IMR-90 (cell line): ENCODE data around the gene TLK2. TPM values are rescaled to one million over a fixed set of nuclear protein-coding genes. Genes with fewer than 3 reads are reported as not detected.

Experiments
- ATAC-seq: fragments of 200-7000 bp; cut with Tn5 transposase; 2 replicates; pipeline ENCODE4 v1.9.1; 2020; ENCODE audit warnings: low read depth, mild to moderate bottlenecking, moderate library complexity
- BruUV-seq: library from RNA; stranded (reverse); fragments of 400-500 nt; replicated peaks from 2 replicates; lab custom pipeline; 2021; lab: Mats Ljungman, UMichigan
- CTCF ChIA-PET: fragments of 300-600 bp; formaldehyde crosslinking; extraction: SDS; loops from one replicate; lab custom pipeline; 2021; ENCODE audit warnings: antibody characterized with exemption; lab: Yijun Ruan, JAX
- POLR2A ChIA-PET: fragments of 300-600 bp; sonication (Branson Sonifier 250); formaldehyde crosslinking; loops from one replicate; lab custom pipeline; 2022; ENCODE audit warnings: antibody characterized with exemption; ENCODE audit not compliant: unreplicated experiment; lab: Charles Lee
- DNase-seq: peaks from one replicate; pipeline ENCODE4 v3.0.0; 2013
- H2AFZ ChIP-seq: replicated peaks from 2 replicates; pipeline ENCODE3; 2013; ENCODE audit warnings: low read length, mild to moderate bottlenecking; ENCODE audit not compliant: poor library complexity
- H2AK5ac ChIP-seq: 2 replicates; pipeline ENCODE4 v1.6.1; 2013; ENCODE audit warnings: low read depth, low read length, inconsistent platforms
- H2AK9ac ChIP-seq: replicated peaks from 2 replicates; pipeline ENCODE3; 2013; ENCODE audit warnings: mild to moderate bottlenecking, low read depth, low read length, moderate library complexity; ENCODE audit not compliant: poor library complexity
- H2BK120ac ChIP-seq: 2 replicates; pipeline ENCODE4 v1.6.1; 2013; ENCODE audit warnings: low read depth, low read length, inconsistent platforms
- H2BK15ac ChIP-seq: 3 replicates; pipeline ENCODE4 v1.6.1; 2013; ENCODE audit warnings: low read depth, low read length, inconsistent platforms
- H2BK20ac ChIP-seq: 2 replicates; pipeline ENCODE4 v1.6.1; 2013; ENCODE audit warnings: low read depth, mild to moderate bottlenecking, inconsistent platforms, low read length, moderate library complexity
- H2BK5ac ChIP-seq: 2 replicates; pipeline ENCODE4 v1.6.1; 2013; ENCODE audit warnings: mild to moderate bottlenecking, low read depth, low read length, inconsistent platforms; ENCODE audit not compliant: poor library complexity, severe bottlenecking
- H3K14ac ChIP-seq: replicated peaks from 2 replicates; pipeline ENCODE4 v1.6.1; 2013; ENCODE audit warnings: low read depth, low read length, inconsistent platforms
- H3K18ac ChIP-seq: 2 replicates; pipeline ENCODE4 v1.6.1; 2013; ENCODE audit warnings: low read depth, low read length, control low read depth
- H3K23ac ChIP-seq: 2 replicates; pipeline ENCODE4 v1.6.1; 2013; ENCODE audit warnings: low read depth, low read length, inconsistent platforms
- H3K27ac ChIP-seq: 2 replicates; pipeline ENCODE4 v1.5.1; 2013; ENCODE audit warnings: mild to moderate bottlenecking, control low read depth, low read length; ENCODE audit not compliant: insufficient read depth
- H3K27me3 ChIP-seq: 2 replicates; pipeline ENCODE4 v1.6.1; 2013; ENCODE audit warnings: low read length; ENCODE audit not compliant: control insufficient read depth, insufficient read depth
- H3K36me3 ChIP-seq: 2 replicates; pipeline ENCODE4 v1.6.1; 2013; ENCODE audit warnings: low read length, mixed read lengths; ENCODE audit not compliant: control insufficient read depth, insufficient read depth
- H3K4ac ChIP-seq: 2 replicates; pipeline ENCODE4 v1.6.1; 2013; ENCODE audit warnings: low read depth, low read length, inconsistent platforms
- H3K4me1 ChIP-seq: 2 replicates; pipeline ENCODE4 v1.6.1; 2013; ENCODE audit warnings: low read length, mixed read lengths; ENCODE audit not compliant: control insufficient read depth, insufficient read depth
- H3K4me2 ChIP-seq: 2 replicates; pipeline ENCODE4 v1.6.1; 2013; ENCODE audit warnings: low read depth, mild to moderate bottlenecking, control low read depth, low read length, moderate library complexity
- H3K4me3 ChIP-seq: 2 replicates; pipeline ENCODE4 v1.5.1; 2013; ENCODE audit warnings: low read depth, mild to moderate bottlenecking, control low read depth, low read length, moderate library complexity; ENCODE audit not compliant: insufficient read depth
- H3K56ac ChIP-seq: 2 replicates; pipeline ENCODE4 v1.6.1; 2013; ENCODE audit warnings: low read length, inconsistent platforms; ENCODE audit not compliant: insufficient read depth; ENCODE audit errors: extremely low read depth
- H3K79me1 ChIP-seq, 2 experiments: 2 replicates each; pipeline ENCODE4 v1.6.1; 2013; ENCODE audit warnings: low read length in 2 of 2, inconsistent platforms in 1 of 2, low read depth in 1 of 2
- H3K9ac ChIP-seq: 2 replicates; pipeline ENCODE4 v1.6.1; 2013; ENCODE audit warnings: low read depth, low read length, control low read depth
- H3K9me1 ChIP-seq: 2 replicates; pipeline ENCODE4 v1.6.1; 2013; ENCODE audit warnings: low read length, inconsistent platforms; ENCODE audit not compliant: insufficient read depth
- H3K9me3 ChIP-seq: 2 replicates; pipeline ENCODE4 v1.6.1; 2013; ENCODE audit warnings: low read length; ENCODE audit not compliant: control insufficient read depth, insufficient read depth
- H4K20me1 ChIP-seq: 2 replicates; pipeline ENCODE4 v1.6.1; 2013; ENCODE audit warnings: low read length, inconsistent platforms; ENCODE audit not compliant: insufficient read depth
- H4K5ac ChIP-seq: 2 replicates; pipeline ENCODE4 v1.6.1; 2013; ENCODE audit warnings: mild to moderate bottlenecking, low read depth, low read length, control low read depth
- H4K8ac ChIP-seq, 2 experiments: 2 replicates each; pipeline ENCODE4 v1.6.1; 2013; ENCODE audit warnings: low read depth in 2 of 2, low read length in 2 of 2, control low read depth in 1 of 2, inconsistent platforms in 1 of 2
- H4K91ac ChIP-seq: 2 replicates; pipeline ENCODE4 v1.6.1; 2013; ENCODE audit warnings: low read depth, low read length, inconsistent platforms; ENCODE audit not compliant: insufficient read depth
- CEBPB ChIP-seq: IDR thresholded peaks from 2 replicates; pipeline ENCODE4 v1.6.1; 2012; ENCODE audit warnings: low read depth, low read length, improper control_type of control experiment
- CTCF ChIP-seq: conservative IDR thresholded peaks from 2 replicates; pipeline ENCODE4 v1.5.1; 2012; ENCODE audit warnings: mild to moderate bottlenecking, low read depth, low read length, improper control_type of control experiment
- MXI1 ChIP-seq: IDR thresholded peaks from 2 replicates; pipeline ENCODE4 v1.6.1; 2012; ENCODE audit warnings: low read depth, mild to moderate bottlenecking, low read length, moderate library complexity, borderline replicate concordance
- WGBS, 2 experiments: methylation state at CpG; one replicate each; pipeline versions ENCODE4 v1.1.5 to v1.1.7; 2013; ENCODE audit warnings: missing lambda C conversion rate in 2 of 2; ENCODE audit not compliant: insufficient read length in 1 of 2; ENCODE audit errors: extremely low coverage in 2 of 2; 5-methylcytosine and 5-hydroxymethylcytosine counted together
- dilution Hi-C: fragments of 300-500 bp; cut with HindIII; formaldehyde crosslinking; loops from one replicate; pipeline ENCODE4 v1.14.3; 2018; ENCODE audit warnings: low sequenced_read_pairs; ENCODE audit not compliant: unreplicated experiment
- in situ Hi-C: fragments of 300-500 bp; cut with MboI; formaldehyde crosslinking; loops from 3 replicates; pipeline ENCODE4 v1.14.3; 2019; ENCODE audit warnings: low sequenced_read_pairs, inconsistent platforms, mixed read lengths
- intact Hi-C: fragments of 100-400 bp; cut with micrococcal nuclease; formaldehyde crosslinking; loops from 2 replicates; pipeline ENCODE4 v1.10.0; 2022
- polyA plus RNA-seq, 3 experiments: library from polyadenylated mRNA; depleted of rRNA; stranded (reverse); fragments of >200 nt; gene quantifications; 2 replicates each; pipeline ENCODE4 v1.2.3, GENCODE V29; 2012; ENCODE audit warnings: low replicate concordance in 1 of 3
- total RNA-seq: library from RNA; depleted of rRNA; stranded (reverse); fragments of >200 nt; gene quantifications from 2 replicates; pipeline ENCODE4 v1.2.3, GENCODE V29; 2012

Gene TLK2
- total and polyA plus RNA-seq, 2 of the 4 experiments (the other 2 are of a cell fraction): 35.7 to 39.4 TPM

GRCh38 chr17:62626719-62627218, 148.1 kb downstream of the TLK2 start:
- peak overlapping the region; percentile 96 for H2AK9ac ChIP-seq
- intact Hi-C loops (loop anchor here (5.0 kb wide), 1 partner anchor 341 kb away; the partner anchor contains the start of gene TANC2), dilution Hi-C loops (no loop called here), in situ Hi-C loops (no loop called here)
- H4K20me1 ChIP-seq: peaks cover 30% of the 10 kb centered on the region
- peaks cover 28% of the 10 kb centered on the region for H3K9me1 ChIP-seq
- H3K36me3 ChIP-seq: peaks cover 2% of the 10 kb centered on the region; the same call in 1 of the 2 replicates
- no peaks in the 10 kb centered on the region for H3K9me3 ChIP-seq
- H4K8ac ChIP-seq: peak overlapping the region; percentile 5 to 89
- H2BK20ac ChIP-seq: peak overlapping the region; percentile 50; the same call in 1 of the 2 replicates
- H4K91ac ChIP-seq: peak overlapping the region; percentile 74
- peak overlapping the region; percentile 77 for H2BK120ac ChIP-seq
- peak overlapping the region; percentile 94 for H3K27ac ChIP-seq
- peak overlapping the region; percentile 89 for H3K14ac ChIP-seq
- ChIA-PET POLR2A (no interaction called here), CTCF (no interaction called here)
- peak overlapping the region; percentile 88 for H2AFZ ChIP-seq
- peak; percentile 90 for DNase-seq
- ATAC-seq: peak; percentile 20
- H3K9ac ChIP-seq: peak overlapping the region; percentile 91
- H2BK15ac ChIP-seq: peak overlapping the region; percentile 58; the same call in 1 of the 3 replicates
- H3K23ac ChIP-seq: peak overlapping the region; percentile 95
- TF ChIP-seq CEBPB: peak; percentile 100
- no peak for TF ChIP-seq CTCF
- TF ChIP-seq MXI1: peak; percentile 18; the same call in 1 of the 2 replicates
- H4K5ac ChIP-seq: peak overlapping the region; percentile 29
- H3K18ac ChIP-seq: peak overlapping the region; percentile 47; the same call in 1 of the 2 replicates
- H2AK5ac ChIP-seq: peak overlapping the region; percentile 73; the same call in 1 of the 2 replicates
- H3K27me3 ChIP-seq: no peaks in the 10 kb centered on the region
- 1% methylated on average over 9 of the region's 21 CpGs; no CpG with 5 or more reads in 1 of the 2 experiments for WGBS, 2 experiments
- H3K79me1 ChIP-seq: peaks cover 4 to 45% of the 10 kb centered on the region in 2 experiments; a peak in 2 of 4 replicates
- no TSS peak for BruUV-seq
- peak overlapping the region; percentile 88 for H3K4ac ChIP-seq
- peak overlapping the region; percentile 71 for H3K56ac ChIP-seq
- H3K4me2 ChIP-seq: peak overlapping the region; percentile 90
- peak overlapping the region; percentile 88 for H2BK5ac ChIP-seq
- H3K4me3 ChIP-seq: peak overlapping the region; percentile 64
- peaks cover 26% of the 10 kb centered on the region for H3K4me1 ChIP-seq
